HEK293 (cell line): ENCODE results near the gene IGF2BP1.

Experiments
- ZNF654 ChIP-seq: fragments of 450-650 bp; formaldehyde crosslinking; IDR thresholded peaks from 2 replicates; pipeline ENCODE4 v1.5.1; 2016; ENCODE audit warnings: low read depth, missing biosample characterization, missing genetic modification characterization
- ZNF660 ChIP-seq: fragments of 450-650 bp; IDR thresholded peaks from 2 replicates; pipeline ENCODE4 v1.5.1; 2018; ENCODE audit warnings: missing biosample characterization, mild to moderate bottlenecking, missing genetic modification characterization
- ZSCAN4 ChIP-seq: fragments of 450-650 bp; formaldehyde crosslinking; IDR thresholded peaks from 2 replicates; pipeline ENCODE4 v1.5.1; 2017; ENCODE audit warnings: missing biosample characterization, missing genetic modification characterization

- TF ChIP-seq ZNF654 (tag by site-specific recombination) = peak; percentile 26
- no peak for TF ChIP-seq ZSCAN4
- no peak for TF ChIP-seq ZNF660 (tag by site-specific recombination)
Measured at GRCh38 chr17:48989100-48989499, 8.1 kb upstream of the IGF2BP1 start.
